Stimulated activated CD4-positive, alpha-beta T cell treated with anti-CD3 and anti-CD28 coated beads, Interleukin-1b, Interleukin-23, amount 100 ng/mL, for 48 hours (primary cell): ENCODE results near the gene CAD.

Experiments used
- DNase-seq: peaks from one replicate; pipeline ENCODE4 v3.0.0-alpha.2; 2020

Gene CAD

DNA sequence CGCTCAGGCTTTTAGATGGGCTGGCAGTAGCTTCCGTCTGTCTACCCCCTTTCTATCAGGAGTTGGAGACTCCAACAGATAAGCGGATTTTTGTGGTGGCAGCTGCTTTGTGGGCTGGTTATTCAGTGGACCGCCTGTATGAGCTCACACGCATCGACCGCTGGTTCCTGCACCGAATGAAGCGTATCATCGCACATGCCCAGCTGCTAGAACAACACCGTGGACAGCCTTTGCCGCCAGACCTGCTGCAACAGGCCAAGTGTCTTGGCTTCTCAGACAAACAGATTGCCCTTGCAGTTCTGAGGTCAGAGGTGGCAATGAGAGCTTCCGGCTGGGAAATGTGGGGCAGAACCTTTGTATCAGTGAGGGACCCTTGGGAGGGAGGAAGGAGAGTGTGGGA, 14.8 kb downstream of the CAD start:
- DNase-seq: no peak

DNA sequence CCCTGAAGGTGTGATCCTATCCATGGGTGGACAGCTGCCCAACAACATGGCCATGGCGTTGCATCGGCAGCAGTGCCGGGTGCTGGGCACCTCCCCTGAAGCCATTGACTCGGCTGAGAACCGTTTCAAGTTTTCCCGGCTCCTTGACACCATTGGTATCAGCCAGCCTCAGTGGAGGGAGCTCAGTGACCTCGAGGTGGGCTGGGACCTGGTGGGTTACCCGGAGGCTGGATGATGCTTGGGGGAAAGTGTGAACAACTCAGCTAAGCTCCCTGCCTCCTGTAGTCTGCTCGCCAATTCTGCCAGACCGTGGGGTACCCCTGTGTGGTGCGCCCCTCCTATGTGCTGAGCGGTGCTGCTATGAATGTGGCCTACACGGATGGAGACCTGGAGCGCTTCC, 16.2 kb downstream of the CAD start:
- DNase-seq: no peak

DNA sequence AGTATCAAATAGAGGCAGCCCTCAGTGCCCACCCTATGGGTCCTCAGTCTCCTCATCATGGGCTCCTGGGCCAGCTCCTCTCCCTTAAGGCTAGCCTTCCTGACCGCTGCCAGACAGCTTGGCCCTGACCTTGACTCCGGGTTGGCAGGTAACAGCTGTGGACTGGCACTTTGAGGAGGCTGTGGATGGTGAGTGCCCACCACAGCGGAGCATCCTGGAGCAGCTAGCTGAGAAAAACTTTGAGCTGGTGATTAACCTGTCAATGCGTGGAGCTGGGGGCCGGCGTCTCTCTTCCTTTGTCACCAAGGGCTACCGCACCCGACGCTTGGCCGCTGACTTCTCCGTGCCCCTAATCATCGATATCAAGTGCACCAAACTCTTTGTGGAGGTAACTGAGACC, 19.0 kb downstream of the CAD start:
- DNase-seq: no peak

DNA sequence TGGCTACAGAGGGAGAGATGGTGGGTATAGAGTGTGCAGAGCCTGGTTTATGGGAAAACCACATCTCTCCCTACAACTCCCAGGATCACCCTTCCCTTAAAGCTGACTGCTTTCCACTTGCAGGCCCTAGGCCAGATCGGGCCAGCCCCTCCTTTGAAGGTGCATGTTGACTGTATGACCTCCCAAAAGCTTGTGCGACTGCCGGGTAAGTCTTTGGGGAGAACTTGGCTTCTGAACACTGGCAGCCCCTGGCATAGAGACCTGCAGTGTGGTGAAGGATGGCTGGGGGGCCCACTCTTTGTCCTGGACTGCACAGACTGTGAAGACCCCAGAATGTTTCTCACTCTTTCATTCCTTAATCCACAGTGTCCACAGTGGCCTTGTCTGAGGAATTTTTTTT, 19.5 kb downstream of the CAD start:
- no peak for DNase-seq

DNA sequence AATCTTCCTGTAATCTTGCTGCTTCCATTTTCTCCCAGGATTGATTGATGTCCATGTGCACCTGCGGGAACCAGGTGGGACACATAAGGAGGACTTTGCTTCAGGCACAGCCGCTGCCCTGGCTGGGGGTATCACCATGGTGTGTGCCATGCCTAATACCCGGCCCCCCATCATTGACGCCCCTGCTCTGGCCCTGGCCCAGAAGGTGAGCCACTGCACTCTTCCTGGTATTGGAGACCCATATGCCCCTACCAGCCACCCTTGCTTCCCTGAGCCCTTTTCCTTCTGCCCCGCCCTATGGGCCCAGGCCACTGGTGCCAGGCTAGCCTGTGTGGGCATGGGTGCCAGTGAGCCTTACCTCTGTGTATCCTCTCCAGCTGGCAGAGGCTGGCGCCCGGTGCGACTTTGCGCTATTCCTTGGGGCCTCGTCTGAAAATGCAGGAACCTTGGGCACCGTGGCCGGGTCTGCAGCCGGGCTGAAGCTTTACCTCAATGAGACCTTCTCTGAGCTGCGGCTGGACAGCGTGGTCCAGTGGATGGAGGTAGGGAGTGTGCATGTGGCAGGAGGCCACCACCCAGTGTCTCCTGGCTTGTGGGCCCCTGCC, 20.3 kb downstream of the CAD start:
- DNase-seq: no peak

DNA sequence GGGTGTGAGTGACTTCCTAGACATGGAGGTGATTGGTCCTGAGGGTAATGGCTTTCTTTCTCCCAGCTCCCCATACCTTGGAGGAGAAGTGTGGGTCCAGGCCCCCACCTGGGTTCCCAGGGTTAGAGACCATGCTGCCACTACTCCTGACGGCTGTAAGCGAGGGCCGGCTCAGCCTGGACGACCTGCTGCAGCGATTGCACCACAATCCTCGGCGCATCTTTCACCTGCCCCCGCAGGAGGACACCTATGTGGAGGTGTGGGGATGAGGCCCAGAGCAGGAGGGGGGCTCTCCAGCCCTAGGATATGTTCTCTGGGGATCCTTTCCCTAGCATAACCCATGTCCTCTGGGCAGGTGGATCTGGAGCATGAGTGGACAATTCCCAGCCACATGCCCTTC, 21.8 kb downstream of the CAD start:
- DNase-seq: no peak

DNA sequence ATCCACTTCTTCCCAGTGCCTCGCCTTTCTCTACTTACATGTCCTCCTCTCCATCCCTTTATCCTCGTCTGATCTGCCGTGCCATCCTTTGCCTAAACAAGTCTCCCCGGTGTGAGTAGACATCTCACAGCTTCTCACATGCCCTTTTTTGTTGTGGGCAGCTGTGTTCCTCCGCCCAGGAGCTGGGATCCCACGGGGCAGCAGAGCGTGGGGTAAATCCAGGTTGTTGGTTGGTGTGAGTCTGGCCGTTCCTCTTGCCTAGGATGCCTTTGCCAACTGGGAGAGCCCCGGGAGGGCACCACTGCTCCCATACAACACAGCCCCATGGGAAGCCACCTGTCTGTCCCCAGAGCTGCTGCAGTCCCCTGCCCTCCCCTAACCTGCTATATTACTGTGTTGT, 23.2 kb downstream of the CAD start:
- DNase-seq: no peak

DNA sequence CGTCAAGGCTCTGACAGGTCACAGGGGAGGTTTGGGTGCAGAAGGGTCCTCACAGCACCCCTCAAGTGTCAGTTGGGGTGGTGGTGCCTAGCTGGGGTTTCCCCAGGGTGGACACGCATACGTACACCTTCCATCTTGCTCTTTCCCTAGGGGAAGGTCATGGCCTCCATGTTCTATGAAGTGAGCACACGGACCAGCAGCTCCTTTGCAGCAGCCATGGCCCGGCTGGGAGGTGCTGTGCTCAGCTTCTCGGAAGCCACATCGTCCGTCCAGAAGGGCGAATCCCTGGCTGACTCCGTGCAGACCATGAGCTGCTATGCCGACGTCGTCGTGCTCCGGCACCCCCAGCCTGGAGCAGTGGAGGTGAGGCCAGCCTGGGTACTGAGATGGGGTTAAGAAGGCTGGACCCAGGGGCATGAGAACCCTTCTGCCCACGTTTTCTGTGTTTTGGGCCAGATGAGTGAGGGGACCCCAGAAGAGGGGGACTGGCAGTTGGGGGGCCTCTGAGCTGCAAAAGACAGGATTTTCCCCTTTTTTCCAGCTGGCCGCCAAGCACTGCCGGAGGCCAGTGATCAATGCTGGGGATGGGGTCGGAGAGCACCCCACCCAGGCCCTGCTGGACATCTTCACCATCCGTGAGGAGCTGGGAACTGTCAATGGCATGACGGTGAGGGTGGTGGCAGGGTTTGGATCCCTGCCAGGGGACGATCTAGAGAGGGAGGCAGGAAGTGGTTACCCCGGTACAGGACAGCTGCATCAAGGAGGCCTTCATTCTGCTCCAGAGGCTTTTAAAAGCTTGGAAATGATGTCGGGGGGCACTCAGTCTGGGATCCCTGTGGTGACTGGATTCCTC, 24.8 kb downstream of the CAD start:
- no peak for DNase-seq

DNA sequence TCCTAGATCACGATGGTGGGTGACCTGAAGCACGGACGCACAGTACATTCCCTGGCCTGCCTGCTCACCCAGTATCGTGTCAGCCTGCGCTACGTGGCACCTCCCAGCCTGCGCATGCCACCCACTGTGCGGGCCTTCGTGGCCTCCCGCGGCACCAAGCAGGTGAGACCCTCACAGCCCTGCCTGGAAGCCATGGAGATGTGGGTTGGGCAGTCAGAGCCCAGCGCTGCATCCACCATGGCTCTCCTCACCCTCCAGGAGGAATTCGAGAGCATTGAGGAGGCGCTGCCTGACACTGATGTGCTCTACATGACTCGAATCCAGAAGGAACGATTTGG, 25.4 kb downstream of the CAD start:
- no peak for DNase-seq

DNA sequence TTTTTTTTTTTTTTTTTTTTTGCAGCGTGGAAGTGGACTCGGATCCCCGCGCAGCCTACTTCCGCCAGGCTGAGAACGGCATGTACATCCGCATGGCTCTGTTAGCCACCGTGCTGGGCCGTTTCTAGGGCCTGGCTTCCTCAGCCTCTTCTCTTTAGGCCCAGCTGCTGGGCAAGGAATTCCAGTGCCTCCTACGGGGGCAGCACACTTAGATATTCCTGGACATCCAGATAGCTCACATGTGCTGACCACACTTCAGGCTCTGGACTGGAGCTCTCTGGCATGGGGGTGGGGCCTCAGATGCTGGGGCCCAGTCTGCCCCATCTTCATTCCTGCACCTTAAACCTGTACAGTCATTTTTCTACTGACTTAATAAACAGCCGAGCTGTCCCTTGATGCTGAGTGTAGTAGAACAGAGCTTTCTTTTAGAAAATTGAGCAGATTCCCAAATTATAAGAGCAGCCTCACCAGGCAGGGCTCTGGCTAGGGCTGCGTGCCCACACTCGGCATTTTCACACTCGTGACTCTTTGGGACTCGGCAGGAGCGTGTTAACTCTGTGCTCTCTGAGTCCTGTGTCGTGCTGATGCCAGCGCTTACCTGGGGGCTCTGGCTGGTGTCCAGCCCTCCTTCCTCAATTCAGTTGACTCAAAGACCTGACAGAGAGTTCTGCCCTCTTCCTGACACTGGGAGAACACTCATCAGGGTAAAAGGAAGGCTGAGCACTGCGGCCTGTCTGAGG, 26.4 kb downstream of the CAD start:
- DNase-seq: no peak

DNA sequence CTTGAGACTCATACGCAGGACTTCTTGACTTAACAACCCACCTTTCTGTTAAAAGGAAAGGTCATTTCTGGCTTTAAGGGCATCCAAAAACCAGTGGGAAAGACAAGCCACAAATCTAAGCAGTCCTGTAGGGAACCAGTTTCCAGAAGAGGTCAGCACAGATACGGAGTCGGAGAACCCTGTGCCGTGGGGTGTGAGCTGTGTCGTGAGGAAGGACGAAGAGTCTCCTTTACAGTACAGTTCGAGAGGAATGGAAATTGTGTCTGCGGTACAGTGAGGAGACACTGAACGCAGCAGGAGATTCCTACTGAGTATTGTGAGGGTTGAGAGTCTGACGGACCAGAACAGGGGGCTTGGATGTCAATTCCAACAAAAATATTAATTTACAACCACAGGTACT, 27.9 kb downstream of the CAD start:
- DNase-seq: no peak

DNA sequence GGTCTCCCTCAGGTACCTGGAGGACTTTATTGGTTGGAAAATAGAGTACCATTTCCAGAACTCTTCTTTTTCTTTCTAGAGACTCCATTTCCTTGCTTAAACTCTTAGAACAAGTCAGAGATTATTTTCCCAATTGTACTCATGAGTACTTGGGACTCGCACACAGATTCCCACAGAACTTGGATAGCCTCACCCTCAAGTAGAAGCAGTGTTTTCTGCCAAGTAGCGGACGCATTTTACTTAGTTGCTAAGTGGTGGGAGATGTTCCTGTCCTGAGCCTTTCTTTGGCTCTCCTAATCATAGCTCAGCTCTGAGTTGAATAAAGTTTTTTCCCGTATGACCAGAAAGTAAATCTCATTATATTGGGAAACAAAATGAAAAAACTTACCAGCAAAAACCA, 28.5 kb downstream of the CAD start:
- DNase-seq: no peak

DNA sequence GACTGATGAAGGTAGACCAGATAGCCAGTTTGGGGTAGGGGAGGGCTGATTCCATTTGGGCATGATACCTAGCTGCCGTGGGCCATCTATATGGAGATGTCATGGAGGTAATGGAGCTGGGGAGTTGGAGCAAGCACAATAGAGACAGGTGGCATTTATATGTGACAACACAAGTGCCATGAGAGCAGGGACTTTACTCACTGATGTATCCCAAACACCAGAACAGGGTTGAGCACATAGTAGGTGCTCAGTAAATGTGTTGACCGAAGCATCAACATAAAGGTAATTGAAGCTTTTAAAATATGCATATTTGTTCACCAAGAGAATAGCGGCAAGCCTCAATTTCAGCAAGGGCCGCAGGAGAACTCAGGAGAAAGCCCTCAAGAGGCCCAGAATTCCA, 30.7 kb downstream of the CAD start:
- DNase-seq: no peak

DNA sequence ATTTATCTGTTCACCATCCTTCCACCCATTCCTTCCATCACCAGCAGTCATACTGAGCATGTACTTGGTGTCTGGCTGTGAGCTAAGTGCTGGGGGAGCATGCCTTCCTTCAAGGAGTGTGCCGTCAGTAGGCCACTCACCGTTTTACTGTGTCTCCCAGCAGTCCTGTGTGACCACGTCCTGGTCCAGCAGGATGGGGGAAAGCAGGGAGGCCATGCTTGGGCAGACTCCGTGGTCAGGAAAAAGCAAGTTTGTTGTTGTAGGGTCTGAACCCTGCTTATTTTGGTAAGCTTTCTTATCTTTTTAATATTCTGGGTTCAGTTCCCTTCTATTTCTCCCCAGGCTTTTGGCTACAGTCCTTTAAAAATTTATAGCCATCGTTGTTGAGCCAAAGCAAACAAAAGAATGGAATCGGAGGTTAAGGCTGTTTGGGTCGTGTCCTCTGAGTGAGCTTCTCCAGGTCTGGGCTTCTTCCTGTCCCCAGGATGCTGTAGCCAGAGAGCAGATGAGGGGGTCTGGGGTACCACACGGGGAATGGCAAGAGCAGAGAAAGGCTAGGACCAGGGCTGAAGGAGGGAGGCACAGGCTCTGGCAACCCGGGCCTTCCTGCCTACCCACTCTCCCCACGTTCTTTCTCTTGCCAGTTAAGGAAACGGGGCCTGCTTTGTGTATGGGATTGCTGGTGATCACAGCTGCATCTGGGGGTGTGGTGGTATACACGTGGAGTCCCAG, 32.2 kb downstream of the CAD start:
- DNase-seq: no peak

DNA sequence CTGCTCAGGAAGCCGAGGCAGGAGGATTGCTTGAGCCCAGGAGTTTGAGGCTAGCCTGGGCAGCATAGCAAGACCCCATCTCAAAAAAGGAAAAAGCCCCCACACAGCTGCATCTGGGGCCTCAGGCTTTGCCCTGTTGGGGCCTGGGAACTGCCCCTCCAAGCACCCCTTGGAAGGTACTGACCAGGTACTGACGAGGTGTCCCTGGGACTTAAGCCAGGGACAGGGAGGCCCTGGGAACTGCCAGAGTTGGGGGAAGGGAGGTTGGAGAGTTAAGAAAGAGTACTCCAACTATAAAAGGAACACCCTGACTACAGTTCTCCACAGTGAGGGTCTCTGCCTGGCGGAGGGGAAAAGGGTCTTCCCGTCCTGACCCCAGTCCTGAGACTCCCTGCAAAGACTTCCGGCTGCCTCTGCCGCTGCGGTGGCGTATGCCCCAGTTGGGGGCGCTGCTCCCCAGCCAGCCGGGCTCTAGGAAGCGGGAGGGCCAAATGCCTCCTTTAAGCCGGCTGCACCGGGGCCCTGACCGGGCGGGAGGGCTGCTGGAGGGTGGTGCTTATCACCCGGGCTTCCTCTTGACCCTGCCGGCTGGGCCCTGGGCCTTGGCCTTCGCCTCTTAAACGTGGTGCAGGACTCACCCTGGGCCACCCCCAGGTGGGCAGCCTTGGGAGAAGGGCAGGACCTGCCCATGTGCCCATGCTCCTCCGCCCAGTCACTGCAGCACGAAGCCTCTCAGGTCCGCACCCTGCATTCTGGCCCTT, 32.9 kb downstream of the CAD start:
- peak; percentile 64 for DNase-seq

DNA sequence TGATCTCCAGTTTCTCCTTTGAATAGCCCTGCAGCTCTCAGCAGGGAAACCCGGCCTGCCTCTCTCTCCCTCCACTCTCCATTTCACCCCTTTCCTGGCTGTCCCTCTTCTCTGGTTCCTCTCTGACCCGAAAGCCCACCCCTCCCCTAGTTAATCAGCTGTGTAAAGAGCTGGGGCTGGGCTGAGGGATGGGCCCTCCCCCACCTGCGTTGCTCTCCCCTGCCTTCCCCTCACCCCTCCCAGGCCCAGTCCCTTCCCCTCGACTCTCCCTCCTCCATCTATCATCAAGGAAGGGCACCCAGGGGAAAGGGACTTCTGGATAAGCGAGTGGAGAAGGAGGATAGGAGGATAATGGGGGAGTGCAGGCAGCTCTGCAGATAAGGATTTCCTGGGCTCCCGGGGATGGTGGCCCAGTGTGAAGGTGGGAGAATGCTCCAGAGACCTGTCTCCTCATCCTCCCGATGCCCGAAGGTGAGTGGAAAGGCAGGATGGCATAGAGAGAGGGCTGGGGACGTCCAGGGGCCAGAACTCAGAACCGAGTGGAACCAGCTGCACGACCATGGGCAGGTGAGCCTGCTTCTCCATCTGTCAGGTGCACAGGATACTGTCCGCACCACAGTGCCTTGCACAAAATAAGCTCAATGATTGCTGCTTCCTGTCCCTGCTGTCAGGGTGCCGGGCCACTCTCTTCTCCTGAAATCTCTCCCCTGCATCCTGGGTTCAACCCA, 33.6 kb downstream of the CAD start:
- DNase-seq: no peak

DNA sequence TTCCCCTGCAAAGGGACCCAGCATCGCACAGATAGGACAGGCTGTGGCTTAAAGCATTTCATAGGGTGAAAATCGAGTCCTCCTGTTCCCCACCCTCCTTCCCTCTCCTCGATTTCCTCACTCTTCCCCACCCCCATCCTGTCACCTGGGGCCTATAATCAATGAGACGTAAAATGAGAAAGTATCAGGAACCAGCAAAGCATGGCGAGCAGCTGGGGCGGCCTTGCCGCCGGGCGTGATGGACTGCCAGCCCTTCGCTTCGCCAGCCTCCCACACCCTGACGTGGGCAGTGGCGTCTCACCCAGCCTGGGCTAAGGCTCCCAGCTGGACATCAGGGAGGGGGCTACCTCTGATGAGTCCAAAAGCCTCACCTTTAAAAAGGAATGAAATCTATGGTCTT, 34.6 kb downstream of the CAD start:
- DNase-seq: no peak

DNA sequence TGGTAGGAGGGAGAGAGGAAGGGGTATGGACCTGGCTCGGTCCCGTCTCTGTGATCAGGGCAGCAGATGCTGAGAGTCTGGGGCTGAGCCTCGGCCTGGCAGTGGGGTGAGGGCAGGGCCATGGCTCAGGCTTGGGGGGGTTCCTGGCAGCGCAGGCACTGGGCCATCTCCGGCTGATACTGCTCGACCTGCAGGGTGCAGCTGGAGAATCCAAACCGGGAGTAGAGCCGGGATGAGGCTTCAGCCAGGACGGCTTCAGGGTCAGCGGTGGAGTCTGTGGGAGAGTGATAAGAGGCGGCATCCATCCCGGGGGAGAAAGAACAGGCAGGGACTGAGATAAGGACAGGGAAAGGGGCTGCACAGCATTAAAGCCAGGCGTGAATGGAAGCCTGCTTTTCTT, 38.0 kb downstream of the CAD start:
- no peak for DNase-seq

DNA sequence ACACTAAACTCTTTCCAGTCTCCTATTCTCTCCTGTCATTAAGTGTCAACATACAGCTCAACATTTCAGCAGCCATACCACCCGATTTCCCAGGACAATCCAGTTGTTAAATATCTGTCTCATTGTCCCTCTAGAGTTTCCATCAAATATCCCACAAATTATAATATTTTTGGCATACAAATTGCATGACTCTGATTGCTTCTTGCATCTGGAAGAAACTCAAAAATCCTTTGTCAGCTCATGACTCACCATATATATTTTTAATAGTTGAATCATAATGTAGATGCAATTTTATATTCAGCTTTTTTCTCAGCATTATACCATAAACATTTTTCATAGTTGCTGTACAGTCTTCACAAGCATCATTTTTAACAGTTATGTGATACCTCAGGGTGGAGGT, 38.5 kb downstream of the CAD start:
- no peak for DNase-seq

DNA sequence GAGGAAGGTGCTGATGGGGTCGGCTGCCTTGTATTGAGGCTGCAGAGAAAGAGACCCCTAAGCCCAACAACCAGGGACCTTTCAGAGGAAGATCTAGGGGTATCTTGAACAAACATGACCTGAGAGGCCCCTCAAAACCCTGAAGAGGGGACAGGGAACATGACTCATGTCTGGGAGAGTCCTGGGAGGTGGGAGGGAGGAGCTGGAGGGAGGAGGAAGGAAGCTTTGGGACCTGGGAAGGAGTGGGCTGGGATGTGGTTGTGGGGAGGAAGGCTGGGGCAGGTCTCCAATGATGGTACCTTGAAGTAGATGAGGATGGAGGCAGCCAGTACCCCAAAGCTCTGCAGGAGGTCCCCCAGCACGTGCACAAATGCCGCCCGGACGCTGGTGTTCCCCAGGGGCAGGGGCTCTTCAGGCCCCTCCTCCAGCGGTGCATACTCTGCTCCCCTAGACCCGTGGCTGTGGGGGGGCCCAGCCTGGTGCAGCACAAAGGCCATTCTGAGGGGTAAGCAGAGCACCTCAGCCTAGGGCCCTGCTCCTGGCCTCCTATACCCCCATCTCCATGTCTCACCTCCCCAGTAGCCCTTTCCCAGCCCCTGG, 39.8 kb downstream of the CAD start:
- DNase-seq: no peak

DNA sequence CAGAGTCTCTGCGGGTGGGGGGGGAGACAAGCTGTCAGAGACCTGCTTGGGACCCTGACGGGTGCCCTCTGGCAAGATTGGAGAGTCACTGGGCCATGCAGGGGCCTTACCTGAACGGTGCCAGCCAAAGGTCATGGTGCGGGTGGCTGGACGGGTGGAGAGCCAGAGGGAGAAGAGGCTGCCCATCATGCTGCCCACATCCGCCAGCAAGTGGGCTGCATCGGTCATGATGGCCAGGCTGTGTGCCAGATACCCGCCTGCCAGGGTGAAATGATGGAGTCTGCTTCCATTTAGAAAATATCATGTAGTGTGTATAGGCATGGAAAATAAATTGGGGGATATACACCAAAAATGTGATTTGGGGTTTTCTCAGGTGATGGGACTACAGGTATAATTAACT, 40.9 kb downstream of the CAD start:
- DNase-seq: no peak
